H1 (cell line): ENCODE measurements around the gene RILPL1. TPM values are rescaled to one million over a fixed set of nuclear protein-coding genes. Genes with fewer than 3 reads are reported as not detected.

ENCODE experiments used
- BCL11A ChIP-seq, 2 experiments: IDR thresholded peaks; one replicate each; pipeline ENCODE4 v1.6.1; 2011; ENCODE audit warnings: low read depth in 2 of 2, low read length in 2 of 2, mild to moderate bottlenecking in 2 of 2
- CREB1 ChIP-seq: IDR thresholded peaks from 2 replicates; pipeline ENCODE4 v1.6.1; 2012; ENCODE audit warnings: inconsistent platforms
- MAFK ChIP-seq: IDR thresholded peaks from 2 replicates; pipeline ENCODE4 v1.6.1; 2012; ENCODE audit warnings: low read depth, mild to moderate bottlenecking, improper control_type of control experiment, low read length
- NANOG ChIP-seq: IDR thresholded peaks from 2 replicates; pipeline ENCODE4 v1.6.1; 2011; ENCODE audit warnings: low read length, low read depth, mild to moderate bottlenecking, inconsistent platforms; ENCODE audit not compliant: insufficient read depth, poor library complexity, severe bottlenecking
- polyA plus RNA-seq, 7 experiments: library from polyadenylated mRNA; depleted of rRNA in 3 of 7; stranded (reverse) in 5 of 7; unstranded in 2 of 7; fragments of >200 nt in 5 of 7; fragments of 200-250 nt in 2 of 7; gene quantifications; 1 replicate in 5 of 7; 2 replicates in 1 of 7; 4 replicates in 1 of 7; pipeline versions ENCODE4 v1.2.1 to v1.2.3, GENCODE V29; 2011 to 2013; ENCODE audit warnings: missing spikeins in 2 of 7, mixed read lengths in 2 of 7
- total RNA-seq: library from RNA; stranded (reverse); fragmentation: NEBNext Ultra II Directional; extraction: Animal tissue kit (Norgen Biotek cat#: 25700); gene quantifications from 2 replicates; pipeline ENCODE4 v1.2.1, GENCODE V29; 2021

The RILPL1 gene
- total and polyA plus RNA-seq, 2 of the 8 experiments (the other 6 are each of a cell fraction or from before 2014, with no cell fraction given), result 6.7 to 9.4 TPM

DNA sequence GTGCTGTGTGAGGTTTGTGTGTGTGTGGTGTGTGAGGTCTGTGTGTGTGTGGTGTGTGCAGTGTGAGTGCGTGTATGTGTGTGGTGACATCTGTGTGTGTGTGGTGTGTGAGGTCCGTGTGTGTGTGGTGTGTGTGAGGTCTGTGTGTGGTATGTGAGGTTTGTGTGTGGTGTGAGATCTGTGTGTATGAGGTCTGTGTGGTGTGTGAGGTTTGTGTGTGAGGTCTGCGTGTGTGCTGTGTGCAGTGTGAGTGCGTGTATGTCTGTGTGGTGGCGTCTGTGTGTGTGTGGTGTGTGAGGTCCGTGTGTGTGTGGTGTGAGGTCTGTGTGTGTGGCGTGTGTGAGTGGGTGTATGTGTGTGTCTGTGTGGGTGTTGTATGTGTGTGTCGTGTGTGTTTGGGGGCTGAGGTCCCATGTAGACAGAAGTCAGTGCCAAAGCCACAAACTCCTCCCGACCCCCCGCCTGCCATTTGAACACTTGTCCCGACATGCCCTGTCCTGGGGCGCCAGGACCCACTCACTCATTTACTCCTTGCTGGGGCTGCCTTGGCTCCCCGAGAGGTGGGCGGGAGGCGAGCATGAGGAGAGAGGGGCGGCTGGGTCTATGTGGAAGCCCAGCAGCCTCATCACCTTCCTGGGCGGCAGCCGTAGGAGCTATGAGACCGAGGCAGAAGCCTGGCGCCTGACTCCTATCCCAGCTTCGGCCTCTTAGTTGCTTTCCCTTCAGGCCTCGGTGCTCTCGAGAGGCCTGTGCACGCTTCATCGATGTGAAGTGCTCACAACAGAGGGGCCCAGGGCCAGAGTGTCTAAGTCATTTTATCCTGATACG lies 20.5 kb downstream of the RILPL1 start (continued):
- no peak for TF ChIP-seq BCL11A (IDR thresholded peaks at IDR 0.05; ENCODE audit: low read depth in 2 of 2, low read length in 2 of 2)
- TF ChIP-seq MAFK, result no peak
- no peak for TF ChIP-seq CREB1
- no peak for TF ChIP-seq NANOG
